Subcutaneous abdominal adipose tissue (tissue), 5 donors: Measurements from ENCODE around the gene IL13RA2.

Experiments used
- H3K27ac ChIP-seq: one replicate; pipeline ENCODE4 v1.7.0; 2013; ENCODE audit warnings: low read depth, mild to moderate bottlenecking, inconsistent platforms, low read length, moderate library complexity
- H3K27me3 ChIP-seq, 5 donors: one replicate each; pipeline ENCODE4 v1.7.0; 2013; ENCODE audit warnings: low read length in 5 of 5, inconsistent platforms in 1 of 5; ENCODE audit not compliant: control insufficient read depth in 5 of 5, insufficient read depth in 4 of 5
- H3K36me3 ChIP-seq, 5 donors: one replicate each; pipeline ENCODE4 v1.7.0; 2013; ENCODE audit warnings: low read length in 5 of 5; ENCODE audit not compliant: control insufficient read depth in 5 of 5, insufficient read depth in 5 of 5
- H3K4me1 ChIP-seq, 5 donors: one replicate each; pipeline ENCODE4 v1.7.0; 2013; ENCODE audit warnings: low read length in 5 of 5, mild to moderate bottlenecking in 3 of 5, moderate library complexity in 1 of 5; ENCODE audit not compliant: control insufficient read depth in 5 of 5, insufficient read depth in 5 of 5
- H3K4me3 ChIP-seq, 5 donors: one replicate each; pipeline ENCODE4 v1.7.0; 2013; ENCODE audit warnings: low read length in 5 of 5, low read depth in 1 of 5
- H3K9ac ChIP-seq, 5 donors: one replicate each; pipeline ENCODE4 v1.7.0; 2013; ENCODE audit warnings: low read length in 5 of 5, mild to moderate bottlenecking in 4 of 5, moderate library complexity in 3 of 5
- H3K9me3 ChIP-seq, 5 donors: one replicate each; pipeline ENCODE4 v1.7.0; 2013; ENCODE audit warnings: low read length in 5 of 5; ENCODE audit not compliant: control insufficient read depth in 5 of 5
- donor health status: healthy.
- donor health status: healthy.
- donor health status: healthy.
- donor health status: healthy.
- donor health status: healthy.

The IL13RA2 gene

GRCh38 chrX:115036029-115036428 lies 18.6 kb upstream of the IL13RA2 start:
- H3K27ac ChIP-seq: no peak overlapping the region
- peaks cover 3 to 16% (median 12%) of the 10 kb centered on the region in 5 donors for H3K27me3 ChIP-seq
- H3K9ac ChIP-seq: no peak overlapping the region
- no peaks in the 10 kb centered on the region for H3K9me3 ChIP-seq
- no peaks in the 10 kb centered on the region for H3K36me3 ChIP-seq
- H3K4me1 ChIP-seq: no peaks in the 10 kb centered on the region
- H3K4me3 ChIP-seq: no peak overlapping the region

DNA sequence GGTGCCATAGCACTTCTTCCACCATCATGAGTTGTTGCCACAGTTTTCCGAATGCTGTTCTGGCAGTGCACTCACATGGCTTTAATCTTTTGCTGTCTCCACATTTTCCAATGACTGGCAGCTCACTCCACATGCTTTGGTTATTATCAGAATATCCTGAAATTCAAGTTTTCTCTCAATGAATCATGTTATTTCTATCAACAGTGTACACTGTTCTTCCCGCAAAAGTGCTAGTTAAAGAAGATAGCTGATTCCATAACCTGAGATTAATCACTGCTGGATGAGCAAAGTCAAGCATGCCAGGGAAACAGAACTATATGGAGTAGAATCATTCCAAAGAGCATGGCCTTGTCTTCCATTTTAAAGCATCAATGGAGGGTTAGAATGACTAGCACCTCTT lies 14.6 kb upstream of the IL13RA2 start:
- Histone ChIP-seq H3K27ac (no peak overlapping the region), H3K9ac (no peak overlapping the region), H3K9me3 (no peaks in the 10 kb centered on the region), H3K4me1 (peaks cover 0 to 12% (median 0%) of the 10 kb centered on the region in 5 donors), H3K27me3 (peaks cover 0 to 12% (median 9%) of the 10 kb centered on the region in 5 donors), H3K36me3 (no peaks in the 10 kb centered on the region), H3K4me3 (no peak overlapping the region)

DNA sequence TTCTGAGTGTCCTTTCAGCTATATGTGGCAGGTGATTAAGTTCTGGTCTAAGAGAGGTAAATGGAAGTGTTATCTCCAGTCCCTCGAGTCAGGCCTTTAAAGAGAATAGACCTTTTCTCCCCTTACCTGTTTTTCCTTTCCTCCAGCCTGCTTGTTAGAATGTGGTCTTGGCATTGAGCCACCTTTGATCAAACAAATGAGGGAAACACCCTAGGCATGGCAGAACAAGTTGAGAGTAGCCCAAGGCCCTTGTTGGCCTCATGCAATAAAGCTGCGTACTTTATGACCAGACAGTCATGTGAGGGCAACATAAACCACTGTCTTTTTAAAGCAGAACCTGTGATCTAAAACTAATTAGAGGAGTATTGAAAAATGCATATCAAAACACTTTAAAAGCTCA lies 13.2 kb upstream of the IL13RA2 start:
- Histone ChIP-seq H3K4me1 (peaks cover 0 to 12% (median 0%) of the 10 kb centered on the region in 5 donors), H3K9me3 (no peaks in the 10 kb centered on the region), H3K27me3 (peaks cover 0 to 10% (median 3%) of the 10 kb centered on the region in 5 donors), H3K27ac (no peak overlapping the region), H3K36me3 (no peaks in the 10 kb centered on the region), H3K4me3 (no peak overlapping the region), H3K9ac (no peak overlapping the region)

- Histone ChIP-seq H3K27me3 (peaks cover 0 to 4% (median 0%) of the 10 kb centered on the region in 5 donors), H3K27ac (no peak overlapping the region), H3K9me3 (no peaks in the 10 kb centered on the region), H3K4me1 (peaks cover 0 to 12% (median 0%) of the 10 kb centered on the region in 5 donors), H3K4me3 (no peak overlapping the region), H3K9ac (no peak overlapping the region), H3K36me3 (no peaks in the 10 kb centered on the region)
Observed at GRCh38 chrX:115029869-115030570, 12.6 kb upstream of the IL13RA2 start.

DNA sequence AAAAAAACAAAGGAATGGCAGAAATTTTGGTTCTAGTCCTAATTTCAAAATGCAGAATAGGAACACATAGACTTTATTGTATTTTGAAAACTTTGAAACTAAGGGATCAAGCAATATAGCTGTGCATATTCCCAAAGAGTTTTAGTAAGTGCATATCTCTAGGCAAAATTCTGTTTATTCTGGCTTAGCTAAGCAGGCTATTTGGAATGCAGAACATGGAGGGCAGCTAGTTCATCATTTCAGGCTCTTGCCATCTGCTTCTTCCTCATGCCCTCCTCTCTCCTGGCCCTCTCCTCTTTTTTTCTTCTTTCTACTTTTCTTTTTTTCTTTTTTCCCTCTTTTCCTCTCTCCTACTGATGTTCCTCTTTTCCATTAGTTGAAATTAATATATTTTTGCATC lies 12.0 kb upstream of the IL13RA2 start:
- Histone ChIP-seq H3K27me3 (peaks cover 0 to 3% (median 0%) of the 10 kb centered on the region in 5 donors), H3K4me1 (peaks cover 0 to 12% (median 0%) of the 10 kb centered on the region in 5 donors), H3K9ac (no peak overlapping the region), H3K27ac (no peak overlapping the region), H3K9me3 (no peaks in the 10 kb centered on the region), H3K36me3 (no peaks in the 10 kb centered on the region), H3K4me3 (no peak overlapping the region)

- H3K9me3 ChIP-seq: no peaks in the 10 kb centered on the region
- peaks cover 0 to 3% (median 0%) of the 10 kb centered on the region in 5 donors for H3K27me3 ChIP-seq
- H3K36me3 ChIP-seq: no peaks in the 10 kb centered on the region
- no peak overlapping the region for H3K4me3 ChIP-seq
- no peaks in the 10 kb centered on the region for H3K4me1 ChIP-seq
- H3K27ac ChIP-seq: no peak overlapping the region
- no peak overlapping the region for H3K9ac ChIP-seq
Observed at GRCh38 chrX:115023811-115024210, 6.4 kb upstream of the IL13RA2 start.

GRCh38 chrX:115023139-115023538 lies 5.7 kb upstream of the IL13RA2 start:
- no peaks in the 10 kb centered on the region for H3K36me3 ChIP-seq
- H3K27ac ChIP-seq: no peak overlapping the region
- peaks cover 0 to 3% (median 0%) of the 10 kb centered on the region in 5 donors for H3K27me3 ChIP-seq
- no peak overlapping the region for H3K4me3 ChIP-seq
- H3K4me1 ChIP-seq: no peaks in the 10 kb centered on the region
- no peaks in the 10 kb centered on the region for H3K9me3 ChIP-seq
- no peak overlapping the region for H3K9ac ChIP-seq

GRCh38 chrX:115021121-115021520 lies 3.7 kb upstream of the IL13RA2 start:
- Histone ChIP-seq H3K9me3 (no peaks in the 10 kb centered on the region), H3K27ac (no peak overlapping the region), H3K27me3 (no peaks in the 10 kb centered on the region), H3K4me3 (no peak overlapping the region), H3K9ac (no peak overlapping the region), H3K36me3 (no peaks in the 10 kb centered on the region), H3K4me1 (no peaks in the 10 kb centered on the region)

DNA sequence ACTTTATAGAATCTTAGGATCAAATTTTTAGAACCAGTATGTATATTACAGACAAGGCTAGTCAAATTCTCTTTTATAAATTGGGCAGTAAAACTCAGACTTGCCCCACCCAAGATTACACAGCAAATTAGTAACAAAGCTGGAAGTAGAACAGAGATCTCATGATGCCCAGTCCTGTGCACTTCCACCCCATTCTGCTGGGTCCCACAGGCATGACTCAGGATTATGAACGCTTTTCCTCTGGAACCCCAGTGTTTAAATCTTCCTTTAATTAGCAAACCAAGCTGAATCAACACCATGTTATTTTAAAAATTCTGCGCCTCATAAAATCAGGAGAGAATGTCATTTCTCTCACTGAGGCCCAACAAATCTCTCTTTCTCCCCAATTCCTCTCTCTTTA lies 1.5 kb upstream of the IL13RA2 start:
- Histone ChIP-seq H3K27me3 (no peaks in the 10 kb centered on the region), H3K4me1 (no peaks in the 10 kb centered on the region), H3K27ac (no peak overlapping the region), H3K36me3 (no peaks in the 10 kb centered on the region), H3K9me3 (no peaks in the 10 kb centered on the region), H3K9ac (no peak overlapping the region), H3K4me3 (no peak overlapping the region)

DNA sequence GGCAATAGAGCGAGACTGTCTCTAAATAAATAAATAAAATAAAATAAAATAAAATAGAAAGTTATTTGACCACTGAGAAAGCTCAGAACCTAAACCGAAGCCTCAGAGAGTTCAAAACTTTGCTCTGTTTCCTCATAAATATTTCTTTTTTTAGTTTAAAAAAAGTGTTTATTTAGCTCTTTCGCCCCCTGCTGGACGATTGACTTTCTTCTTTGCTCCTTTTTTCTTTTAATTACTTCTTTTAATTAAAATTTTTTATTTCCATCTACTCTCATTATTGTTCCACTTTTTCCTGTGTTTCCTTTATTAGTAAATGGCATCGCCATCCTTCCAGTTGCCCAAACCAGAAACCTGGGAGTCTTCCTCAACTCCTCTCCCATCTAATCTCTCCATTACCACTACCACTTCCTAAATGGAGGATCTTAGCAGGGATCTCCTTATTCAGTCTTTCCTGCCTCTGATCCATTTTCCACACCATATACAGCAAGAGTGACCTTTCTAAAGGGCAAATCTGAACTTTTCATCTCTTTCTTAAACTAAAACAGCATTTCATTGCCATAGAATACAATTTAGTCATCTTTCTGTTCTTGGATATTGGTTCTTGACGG lies 728 bp upstream of the IL13RA2 start:
- Histone ChIP-seq H3K27me3 (no peaks in the 10 kb centered on the region), H3K36me3 (no peaks in the 10 kb centered on the region), H3K4me1 (no peaks in the 10 kb centered on the region), H3K4me3 (no peak overlapping the region), H3K9me3 (no peaks in the 10 kb centered on the region), H3K27ac (no peak overlapping the region), H3K9ac (no peak overlapping the region)
